Activated CD4-positive, alpha-beta T cell treated with anti-CD3 and anti-CD28 coated beads for 24 hours (primary cell): Measurements from ENCODE around the gene MCM9.

Experiments used
- DNase-seq, 2 donors: peaks; one replicate each; pipeline ENCODE4 v3.0.0-alpha.2; 2020; ENCODE audit warnings: low read depth in 2 of 2

The MCM9 gene

DNA sequence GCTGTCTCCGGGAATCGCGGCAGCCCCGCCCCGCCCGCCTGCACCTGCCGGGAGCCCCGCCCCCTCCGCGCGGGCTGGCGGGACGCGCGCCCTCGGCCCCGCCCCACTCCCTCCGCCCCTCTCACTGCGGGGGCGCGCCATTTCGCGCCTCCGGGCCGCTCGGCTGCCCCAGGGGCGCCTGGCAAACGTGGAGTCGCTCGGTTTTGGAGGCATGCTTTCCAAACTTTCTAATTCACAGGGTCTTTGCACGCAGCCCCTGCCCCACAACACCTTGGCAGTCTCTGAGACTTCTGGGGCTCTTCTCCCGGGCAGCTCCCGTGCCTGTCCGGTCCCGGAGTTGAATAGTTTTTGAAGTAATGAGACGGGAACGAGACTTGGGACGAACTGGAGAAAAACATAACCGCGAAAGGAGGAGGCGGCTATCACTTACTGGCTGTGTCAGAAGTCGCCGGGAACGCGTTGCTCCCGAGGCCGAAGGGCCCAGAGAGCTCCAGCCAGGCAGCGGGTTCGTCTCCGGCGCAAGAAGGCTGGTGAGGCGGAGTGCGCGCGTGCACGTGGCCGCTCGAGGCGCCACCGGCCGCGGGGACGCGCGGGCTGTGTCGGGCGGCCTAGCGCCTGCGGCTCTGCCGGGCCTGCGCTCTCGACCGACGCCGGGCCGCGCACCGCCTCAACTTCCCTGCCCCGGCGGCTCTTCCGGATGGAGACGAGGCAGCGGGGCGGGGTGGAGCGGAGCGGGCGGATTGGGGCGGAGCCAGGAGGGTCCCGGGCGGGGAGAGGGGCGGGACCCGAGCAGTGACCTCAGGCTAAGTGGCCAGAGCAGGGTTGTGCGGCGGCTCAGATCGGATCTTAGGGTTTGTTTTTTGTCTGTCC, at the start of gene MCM9:
Gene MCM9 (minus strand): TSS at position 699 of the 870 bp plus-strand sequence. CDS start 3,436 bp downstream, outside the sequence.
- peak; percentile 79 to 85 for DNase-seq

DNA sequence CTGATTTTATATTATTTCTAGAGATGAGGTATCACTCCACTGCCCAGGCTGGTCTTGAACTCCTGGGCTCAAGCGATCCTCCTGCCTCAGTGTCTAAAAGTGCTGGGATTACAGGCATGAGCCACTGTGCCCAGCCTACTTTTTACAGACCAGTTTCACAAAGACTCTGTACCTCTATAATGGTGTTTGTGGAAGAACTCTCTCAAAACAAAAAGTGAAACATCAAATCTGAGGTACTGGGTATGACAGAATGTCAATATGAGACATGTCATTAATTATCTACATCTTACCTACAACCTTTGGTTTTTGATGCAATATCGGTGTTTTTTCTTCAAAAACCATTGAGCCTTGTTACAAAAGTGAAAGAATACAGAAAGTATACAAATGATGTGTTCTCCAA, 49.4 kb upstream of the MCM9 start:
- DNase-seq = no peak

DNA sequence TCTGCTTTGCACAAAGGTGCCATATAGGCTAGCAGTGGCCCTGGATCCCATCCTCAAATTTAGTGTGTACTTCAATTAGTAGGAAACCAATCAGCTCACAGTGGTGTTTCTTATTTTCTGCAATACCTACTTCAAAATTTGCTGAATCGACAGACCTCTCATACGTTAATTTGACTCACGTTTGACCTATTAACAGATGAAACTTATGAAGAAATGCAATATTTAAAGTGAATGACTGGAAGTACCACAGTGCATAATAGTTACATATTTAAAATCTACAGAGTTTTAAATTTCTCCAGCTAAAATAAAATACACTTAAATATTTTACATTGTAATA, 47.6 kb upstream of the MCM9 start:
- DNase-seq = no peak

DNA sequence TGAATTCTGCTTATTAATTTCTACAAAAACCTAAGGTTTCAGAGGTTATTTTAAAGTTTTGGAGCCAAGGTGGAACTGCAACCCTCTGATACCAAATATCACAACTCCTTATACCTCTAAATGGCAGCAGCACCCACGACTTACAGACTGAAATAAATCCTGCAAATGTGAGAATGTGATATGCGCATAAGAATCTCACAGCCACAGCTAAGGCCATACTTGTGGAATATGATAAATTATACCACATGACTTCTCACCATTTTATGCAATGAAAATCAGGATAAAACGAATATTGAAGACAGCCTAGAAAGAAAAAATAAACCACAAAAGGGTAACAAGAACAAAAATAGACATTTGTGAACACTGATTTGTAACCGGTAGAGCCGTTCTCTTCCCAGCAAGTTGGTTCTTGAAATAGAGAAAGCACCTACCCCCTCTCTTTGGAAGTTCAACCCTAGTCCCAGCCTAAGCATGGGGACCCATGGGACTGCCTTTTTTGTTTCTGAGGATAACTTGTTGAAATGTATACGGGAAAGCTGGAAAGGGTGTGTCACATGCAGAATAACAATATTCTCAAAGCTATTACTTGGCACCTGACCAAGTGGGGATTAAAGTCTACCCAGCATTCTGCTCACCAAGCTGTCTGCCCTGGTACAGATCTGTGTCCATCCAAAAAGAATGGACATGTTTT, 47.1 kb upstream of the MCM9 start:
- DNase-seq = no peak

DNA sequence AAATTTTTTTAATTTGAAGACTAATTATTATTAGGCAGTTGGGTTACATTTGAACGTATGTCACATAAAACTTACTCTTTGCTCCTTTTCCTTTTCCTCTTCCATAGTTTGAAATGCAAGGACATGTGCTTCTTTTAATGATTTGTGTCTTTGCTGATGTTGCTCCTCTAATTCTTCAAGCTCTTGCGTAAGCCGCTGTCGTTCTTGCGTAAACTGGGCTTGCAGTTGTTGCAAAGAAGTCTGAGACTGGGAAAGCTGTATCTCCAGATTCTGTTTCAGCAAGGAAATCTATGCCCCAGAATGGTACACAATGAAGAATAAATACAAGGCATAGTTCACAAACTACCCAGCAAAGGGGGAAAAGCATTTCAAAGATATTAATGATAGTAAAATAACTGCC, 45.1 kb upstream of the MCM9 start:
- DNase-seq = no peak

DNA sequence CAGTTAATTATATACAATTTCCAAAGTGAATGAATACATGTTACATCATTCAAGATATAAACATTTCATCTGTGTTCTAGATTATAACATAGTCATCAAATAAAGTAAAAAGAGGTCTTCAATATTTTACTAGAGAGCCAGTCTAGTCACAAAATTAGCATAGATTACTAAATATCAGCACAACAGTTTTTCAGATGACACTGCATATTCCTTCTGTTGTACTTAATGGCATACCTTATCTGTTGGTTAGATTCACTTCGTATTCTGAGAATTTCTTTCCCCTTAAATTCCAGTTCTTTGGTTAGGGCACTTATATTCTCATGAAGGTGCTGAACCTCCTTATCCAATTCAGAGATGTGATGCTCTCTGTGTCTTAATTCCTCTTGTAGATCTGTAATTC, 39.8 kb upstream of the MCM9 start:
- DNase-seq = no peak

DNA sequence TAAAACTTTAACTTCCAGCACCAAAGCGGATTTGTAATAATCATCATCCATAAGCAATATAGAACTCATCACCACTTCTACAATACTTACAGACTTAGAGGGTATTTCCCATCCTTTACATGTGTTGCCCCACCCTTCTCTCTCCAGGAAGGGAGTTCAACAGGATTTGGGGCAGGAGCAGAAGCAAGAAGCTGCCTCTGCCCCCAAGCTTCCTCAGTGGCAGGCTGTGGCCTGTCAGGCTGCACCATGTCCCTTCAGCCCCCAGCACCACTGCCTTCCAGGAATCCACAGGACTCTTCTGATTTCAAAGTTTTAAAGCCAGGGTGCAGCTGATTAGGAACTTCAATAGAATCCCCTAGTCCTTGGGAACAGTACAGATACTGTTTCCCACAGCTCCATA, 36.7 kb upstream of the MCM9 start:
- no peak for DNase-seq

DNA sequence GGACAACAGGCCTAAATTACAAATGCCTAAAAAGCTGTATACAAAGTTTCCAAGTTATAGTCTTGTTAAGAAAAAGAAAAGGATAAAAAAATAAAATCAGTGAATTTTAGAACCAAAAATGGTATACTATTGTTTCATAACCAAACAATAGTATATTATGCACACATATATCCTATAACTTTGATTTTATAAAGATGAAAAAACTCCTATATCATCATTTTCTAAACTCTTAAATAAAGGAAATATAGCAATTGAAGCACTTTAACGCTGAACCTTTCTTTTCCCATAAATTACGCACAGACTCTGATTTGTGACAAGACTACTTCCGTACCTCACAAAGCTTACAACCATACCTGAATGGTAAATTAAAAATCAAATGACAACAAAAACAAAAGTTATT, 35.9 kb upstream of the MCM9 start:
- DNase-seq = no peak

DNA sequence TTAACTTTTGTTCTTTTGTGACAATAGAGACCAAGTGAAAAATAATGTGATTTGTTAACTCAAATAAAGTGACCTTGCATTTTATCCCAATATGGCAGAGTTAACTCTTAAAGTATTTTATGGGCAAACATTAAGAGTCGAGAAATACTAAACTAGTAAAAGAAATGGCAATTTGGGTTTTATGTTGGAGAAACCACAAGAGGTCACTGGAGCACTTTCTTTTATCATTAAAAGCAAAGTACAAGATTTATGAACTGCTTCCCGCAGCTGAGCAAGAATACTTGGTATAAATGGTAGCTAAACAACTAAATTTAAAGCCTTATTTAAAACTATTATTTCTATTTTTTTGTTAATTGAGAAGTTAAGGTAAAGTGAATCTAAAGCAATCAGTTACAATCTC, 33.5 kb upstream of the MCM9 start:
- no peak for DNase-seq

DNA sequence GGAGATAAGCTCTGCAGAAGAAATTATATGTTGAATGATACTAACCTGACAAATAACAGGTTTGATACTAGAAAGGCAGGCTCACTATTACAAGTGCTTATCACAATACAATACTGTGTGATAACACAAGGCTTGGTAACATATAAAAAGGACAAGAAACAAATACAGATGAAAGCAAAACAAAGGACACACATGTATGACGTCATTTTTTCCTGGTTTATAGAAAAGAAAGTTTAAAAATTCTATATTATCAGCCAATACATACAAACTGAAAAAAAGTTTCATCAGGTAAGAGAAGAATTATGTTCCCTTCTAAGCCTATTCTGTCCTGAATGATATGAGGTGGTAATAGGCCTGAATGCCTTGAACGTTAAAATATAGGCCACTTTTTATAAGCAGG, 32.3 kb upstream of the MCM9 start:
- DNase-seq = no peak

DNA sequence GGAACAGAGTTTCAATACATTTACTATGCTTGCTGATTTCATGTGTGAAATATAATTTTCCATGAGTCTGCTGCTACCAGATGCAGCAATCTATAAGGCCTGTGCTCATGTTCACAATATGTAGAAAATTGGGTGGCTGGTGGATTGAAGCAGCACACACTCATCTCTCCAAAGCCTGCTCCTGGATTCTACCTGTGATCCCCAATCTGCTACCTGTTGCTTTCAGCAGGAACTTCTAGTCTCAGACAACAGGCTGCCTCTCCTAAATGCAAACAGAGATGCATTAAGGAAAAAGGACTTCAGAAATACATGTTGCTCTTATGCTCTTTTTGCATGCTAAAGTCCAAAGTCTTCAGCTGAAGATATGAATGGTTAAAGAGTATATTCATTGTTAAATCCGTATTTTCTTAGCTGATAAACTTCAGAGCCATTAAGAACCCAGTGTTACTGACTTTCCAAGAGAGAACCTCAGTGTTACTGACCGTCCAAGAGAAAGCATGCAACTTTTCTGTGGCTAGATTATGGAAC, 30.9 kb upstream of the MCM9 start:
- no peak for DNase-seq

DNA sequence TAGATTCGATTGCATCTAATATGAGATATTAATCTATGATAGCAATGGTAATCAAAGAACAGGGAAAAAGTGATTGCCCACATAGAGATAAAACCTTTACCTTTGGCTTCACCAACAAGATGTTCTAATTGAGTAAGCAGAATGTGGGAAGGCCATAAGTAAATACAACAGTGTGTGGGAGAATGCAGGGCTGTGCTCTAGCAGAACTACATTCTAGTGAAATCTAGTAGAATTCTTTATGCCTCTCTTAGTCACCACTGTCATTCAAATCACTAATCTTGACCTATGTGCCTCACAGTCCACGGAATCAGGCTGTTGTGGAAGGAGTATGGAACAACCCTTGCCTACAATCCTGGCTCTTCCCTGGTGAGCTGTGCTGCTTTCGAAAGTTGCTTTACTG, 30.4 kb upstream of the MCM9 start:
- no peak for DNase-seq

DNA sequence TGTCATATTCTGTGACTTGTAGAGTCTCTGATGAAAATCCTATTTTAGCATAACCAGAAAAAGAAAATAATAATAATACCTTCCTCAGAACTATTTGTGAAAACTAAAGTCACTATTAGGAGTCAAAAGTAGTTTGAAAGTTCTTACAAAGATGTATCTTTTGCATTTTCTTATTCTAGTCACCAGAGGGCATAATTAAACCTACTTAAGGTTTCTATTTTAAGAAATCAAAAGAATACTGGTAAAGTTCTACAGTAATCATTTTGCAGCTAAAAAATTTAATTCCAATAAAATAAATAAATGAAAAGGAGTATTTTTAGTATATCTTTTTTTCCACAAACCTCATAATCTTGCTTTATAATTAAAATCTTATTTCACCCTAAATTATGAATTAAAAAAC, 28.0 kb upstream of the MCM9 start:
- no peak for DNase-seq

DNA sequence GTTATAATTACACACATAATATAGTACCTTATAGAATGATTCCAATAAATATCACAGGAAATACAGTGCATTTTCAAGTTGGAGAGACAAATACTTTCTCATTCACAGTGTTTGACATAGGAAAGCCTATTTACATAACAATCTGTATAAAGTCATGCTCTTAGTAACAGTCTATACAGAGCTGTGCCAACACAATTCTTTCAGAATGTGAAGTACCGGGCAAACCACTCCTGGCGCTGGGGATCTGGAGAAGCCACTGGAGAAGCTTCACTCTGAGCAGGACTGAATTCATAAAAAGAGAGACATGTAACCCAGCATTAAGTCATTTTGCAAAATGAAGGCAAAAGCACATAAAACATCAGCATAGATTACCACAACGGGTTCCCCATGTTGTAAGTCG, 24.9 kb upstream of the MCM9 start:
- DNase-seq = no peak

DNA sequence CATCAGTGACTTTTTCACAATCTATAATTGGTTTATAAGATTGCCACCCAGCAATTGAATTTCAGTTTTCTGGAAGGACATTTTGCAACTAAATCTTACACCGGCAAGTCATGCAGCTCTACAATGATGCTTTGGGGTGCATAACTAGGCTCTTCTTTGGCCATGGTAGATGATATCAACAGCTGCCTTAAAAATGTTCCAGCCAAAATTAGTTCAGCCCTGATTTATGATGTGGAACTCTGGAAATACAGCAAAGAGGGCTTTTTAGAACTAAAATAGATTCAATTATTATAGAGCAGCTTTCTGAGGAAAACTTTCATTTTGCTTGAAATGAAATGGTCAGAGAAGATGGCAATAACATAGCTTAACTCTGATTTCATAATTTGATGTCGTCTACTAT, 18.4 kb upstream of the MCM9 start:
- DNase-seq = no peak

DNA sequence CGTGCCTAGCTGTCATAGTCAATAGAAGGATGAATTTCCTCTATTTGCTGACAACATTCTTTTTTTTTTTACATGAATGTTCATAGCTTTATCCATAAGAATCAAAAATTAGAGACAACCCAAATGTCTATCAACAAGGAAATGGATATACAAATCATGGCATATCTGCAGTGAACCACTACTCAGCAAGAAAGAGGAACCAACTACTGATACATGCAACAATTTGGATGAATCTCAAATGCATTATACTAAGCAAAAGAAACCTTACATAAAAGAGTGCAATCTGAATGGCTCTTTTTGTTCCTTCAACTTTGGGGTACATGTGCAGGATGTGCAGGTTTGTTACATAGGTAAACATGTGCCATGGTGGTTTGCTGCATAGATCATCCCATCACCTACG, 17.7 kb upstream of the MCM9 start:
- DNase-seq = no peak

DNA sequence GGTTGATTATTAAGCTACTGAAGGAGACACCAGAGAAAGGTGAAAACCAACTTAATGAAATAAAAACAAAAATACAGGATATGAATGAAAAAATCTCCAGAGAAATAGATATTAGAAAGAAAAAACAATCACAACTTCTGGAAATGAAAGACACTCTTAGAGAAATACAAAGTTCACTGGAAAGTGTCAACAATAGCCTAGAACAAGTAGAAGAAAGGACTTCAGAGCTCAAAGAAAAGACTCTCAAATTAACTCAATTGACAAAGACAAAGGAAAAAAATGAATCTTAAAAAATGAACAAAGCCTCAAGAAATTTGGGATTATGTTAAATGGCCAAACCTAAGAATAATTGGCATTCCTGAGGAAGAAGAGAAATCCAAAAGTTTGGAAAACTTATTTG, 10.3 kb upstream of the MCM9 start:
- DNase-seq = no peak

DNA sequence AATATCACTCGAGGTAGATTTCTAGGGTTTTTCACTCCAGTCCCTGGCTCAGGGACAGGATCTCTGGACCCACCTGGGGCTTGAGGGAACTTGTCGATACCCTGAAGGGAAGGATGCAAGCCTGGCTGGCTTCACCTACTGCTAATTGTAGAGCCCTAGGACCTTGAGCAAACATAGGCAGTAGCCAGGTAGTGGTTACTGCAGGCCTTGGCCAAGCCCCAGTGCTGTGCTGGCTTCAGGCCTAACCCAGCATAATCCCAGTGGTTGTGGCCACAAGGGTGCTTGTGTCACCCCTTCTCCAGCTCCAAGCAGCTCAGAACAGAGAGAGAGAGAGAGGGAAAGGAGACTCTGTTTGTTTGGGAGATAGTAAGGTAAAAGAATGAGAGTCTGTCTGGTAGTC, 5.8 kb upstream of the MCM9 start:
- no peak for DNase-seq

DNA sequence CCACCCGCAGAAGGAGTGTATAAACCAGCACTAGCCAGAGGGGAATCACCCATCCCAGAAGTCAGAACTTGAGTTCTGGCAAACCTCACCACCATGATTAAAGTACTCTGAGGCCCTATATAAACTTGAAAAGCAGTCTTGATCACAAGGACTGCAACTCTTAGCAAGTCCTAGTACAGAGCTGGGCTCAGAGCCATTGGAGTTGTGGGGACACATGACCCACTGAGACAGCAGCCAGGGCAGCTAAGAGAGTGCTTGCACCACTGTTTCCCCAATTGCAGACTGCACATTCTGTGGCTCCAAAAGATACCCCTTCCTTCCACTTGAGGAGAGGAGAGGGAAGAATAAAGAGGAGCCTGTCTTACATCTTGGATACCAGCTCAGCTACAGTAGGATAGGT, 4.7 kb upstream of the MCM9 start:
- DNase-seq = no peak

DNA sequence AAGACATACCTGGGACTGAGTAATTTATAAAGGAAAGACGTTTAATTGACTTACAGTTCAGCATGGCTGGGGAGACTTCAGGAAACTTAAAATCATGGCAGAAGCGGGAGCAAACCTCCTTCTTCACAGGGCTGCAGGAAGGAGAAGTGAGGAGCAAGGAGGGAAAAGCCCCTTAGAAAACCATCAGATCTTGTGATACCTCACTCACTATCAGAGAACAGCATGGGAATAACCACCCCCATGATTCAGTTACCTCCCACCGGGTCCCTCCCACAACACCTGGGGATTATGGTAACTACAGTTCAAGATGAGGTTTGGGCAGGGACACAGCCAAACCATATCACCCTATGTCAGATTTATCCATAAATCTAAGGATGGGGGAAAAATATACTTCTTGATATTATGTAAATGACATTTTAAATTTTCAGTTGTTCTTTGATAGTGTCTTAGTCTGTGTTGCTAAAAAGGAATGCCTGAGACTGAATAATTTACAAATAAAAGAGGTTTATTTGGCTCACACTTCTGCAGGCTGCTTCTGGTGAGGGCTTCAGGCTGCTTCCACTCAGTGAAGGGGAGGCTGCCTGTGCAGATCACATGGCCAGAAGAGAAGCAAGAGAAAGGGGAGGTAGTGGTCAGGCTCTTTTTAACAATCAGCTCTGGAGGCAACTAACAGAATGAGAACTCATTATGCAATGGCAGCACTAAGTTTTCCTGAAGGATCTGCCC, 1.2 kb upstream of the MCM9 start:
- no peak for DNase-seq

DNA sequence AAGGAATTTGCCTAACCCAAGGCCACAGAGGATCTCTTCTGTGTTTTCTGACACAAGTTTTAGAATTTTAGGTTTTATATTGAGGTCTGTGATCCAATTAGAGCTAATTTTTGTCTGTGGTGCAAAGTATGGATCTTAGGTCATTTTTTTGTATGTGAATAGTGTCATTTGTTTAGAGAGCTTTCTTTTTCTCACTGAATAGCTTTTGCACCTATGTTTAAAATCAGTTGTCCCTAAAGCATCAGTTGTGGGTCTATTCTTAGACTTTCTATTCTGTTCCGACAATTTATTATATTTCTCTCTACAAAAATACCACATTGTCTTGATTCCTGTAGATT, 341 bp upstream of the MCM9 start:
- DNase-seq = no peak

DNA sequence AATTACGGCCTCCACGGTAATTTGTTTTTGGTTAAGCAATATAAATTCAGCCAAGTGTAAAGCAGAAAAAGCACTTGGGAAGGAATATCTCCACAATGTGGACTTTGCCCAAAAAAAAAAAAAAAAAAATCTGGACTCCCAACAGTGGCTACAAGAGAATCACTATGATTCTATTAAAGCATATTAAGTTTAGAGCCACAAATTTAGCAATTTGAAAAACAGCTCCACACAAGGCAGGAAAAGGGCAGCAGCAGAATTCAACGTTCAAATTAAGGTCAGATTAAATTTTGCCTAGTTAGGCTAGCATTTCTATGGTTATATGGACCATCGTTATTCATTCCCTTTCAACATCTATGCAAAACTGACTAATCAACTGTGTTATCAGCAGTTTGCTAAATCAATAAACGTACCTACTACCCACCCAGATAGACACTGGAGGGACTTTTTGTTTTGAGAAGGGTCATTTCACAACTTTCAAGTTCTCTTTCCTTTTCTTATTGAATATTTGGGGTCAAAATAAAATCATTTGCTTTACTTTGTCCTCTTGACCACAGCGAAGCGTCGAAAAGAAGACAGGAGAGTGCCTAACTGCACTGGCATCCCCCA, 1.0 kb downstream of the MCM9 start:
- DNase-seq = no peak
